KMS-11 (cell line): ENCODE results near the gene AKT1S1.
A peak's percentile ranks its signal among the peaks of the same experiment; 100 is the strongest.

Source experiments
- H2AFZ ChIP-seq: fragments of 200-600 bp; sonication (generic); 2 replicates; pipeline ENCODE4 v1.6.1; 2016; ENCODE audit warnings: antibody characterized with exemption, mixed run types, low read depth
- H3K27ac ChIP-seq: fragments of 200-600 bp; sonication (generic); 2 replicates; pipeline ENCODE4 v1.6.1; 2016; ENCODE audit warnings: mild to moderate bottlenecking, mixed run types
- H3K27me3 ChIP-seq: fragments of 200-600 bp; sonication (generic); 2 replicates; pipeline ENCODE4 v1.6.1; 2017; ENCODE audit warnings: mild to moderate bottlenecking, low read depth, mixed run types, moderate library complexity; ENCODE audit not compliant: insufficient read depth
- H3K36me3 ChIP-seq: fragments of 200-600 bp; sonication (generic); 2 replicates; pipeline ENCODE4 v1.6.1; 2017; ENCODE audit warnings: mild to moderate bottlenecking, mixed run types; ENCODE audit not compliant: insufficient read depth
- H3K4me1 ChIP-seq: fragments of 200-600 bp; sonication (generic); 2 replicates; pipeline ENCODE4 v1.6.1; 2016; ENCODE audit warnings: mild to moderate bottlenecking, low read depth, mixed run types; ENCODE audit not compliant: poor library complexity, severe bottlenecking
- H3K4me2 ChIP-seq: fragments of 200-600 bp; sonication (generic); 2 replicates; pipeline ENCODE4 v1.7.0; 2016; ENCODE audit warnings: mild to moderate bottlenecking, mixed run types
- H3K4me3 ChIP-seq: fragments of 200-600 bp; sonication (generic); IDR thresholded peaks from 2 replicates; pipeline ENCODE4 v1.6.1; 2017; ENCODE audit warnings: low read depth, low read length, mixed read lengths; ENCODE audit not compliant: insufficient read depth
- H3K79me2 ChIP-seq: fragments of 200-600 bp; sonication (generic); 2 replicates; pipeline ENCODE4 v1.6.1; 2016; ENCODE audit warnings: low read depth, mixed run types; ENCODE audit not compliant: insufficient read depth
- H3K9ac ChIP-seq: fragments of 200-600 bp; sonication (generic); 2 replicates; pipeline ENCODE4 v1.6.1; 2016; ENCODE audit warnings: mild to moderate bottlenecking, mixed run types
- H4K20me1 ChIP-seq: fragments of 200-600 bp; sonication (generic); 2 replicates; pipeline ENCODE4 v1.6.1; 2016; ENCODE audit warnings: mild to moderate bottlenecking, mixed run types; ENCODE audit not compliant: insufficient read depth
- TF ChIP-seq, protein P1 (sequence below): fragments of 200-600 bp; sonication (generic); conservative IDR thresholded peaks from 2 replicates; pipeline ENCODE4 v1.6.1; 2017; ENCODE audit warnings: low read depth, mild to moderate bottlenecking, antibody characterized with exemption, low read length, moderate library complexity, mixed read lengths

AKT1S1 gene

DNA sequence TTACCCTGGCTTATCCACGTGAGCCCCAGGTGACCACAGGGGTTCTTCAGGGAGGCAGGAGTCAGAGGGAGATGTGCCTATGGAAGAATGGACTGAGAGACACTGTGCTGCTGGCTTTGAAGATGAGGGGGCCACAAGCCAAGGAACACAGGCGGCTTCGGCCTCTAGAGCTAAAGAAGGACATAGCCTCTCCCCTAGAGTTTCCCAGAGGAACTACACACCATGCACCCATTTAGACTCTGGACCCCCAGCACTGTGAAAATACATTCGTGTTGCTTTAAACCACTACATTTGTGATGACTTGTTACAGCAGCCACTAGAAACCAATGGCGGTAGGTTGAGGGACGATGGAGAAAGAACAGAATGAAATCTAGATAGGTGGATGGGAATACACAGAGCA lies 38.1 kb upstream of the AKT1S1 start:
- H3K4me2 ChIP-seq: no peak overlapping the region
- TF ChIP-seq, protein P1, sequence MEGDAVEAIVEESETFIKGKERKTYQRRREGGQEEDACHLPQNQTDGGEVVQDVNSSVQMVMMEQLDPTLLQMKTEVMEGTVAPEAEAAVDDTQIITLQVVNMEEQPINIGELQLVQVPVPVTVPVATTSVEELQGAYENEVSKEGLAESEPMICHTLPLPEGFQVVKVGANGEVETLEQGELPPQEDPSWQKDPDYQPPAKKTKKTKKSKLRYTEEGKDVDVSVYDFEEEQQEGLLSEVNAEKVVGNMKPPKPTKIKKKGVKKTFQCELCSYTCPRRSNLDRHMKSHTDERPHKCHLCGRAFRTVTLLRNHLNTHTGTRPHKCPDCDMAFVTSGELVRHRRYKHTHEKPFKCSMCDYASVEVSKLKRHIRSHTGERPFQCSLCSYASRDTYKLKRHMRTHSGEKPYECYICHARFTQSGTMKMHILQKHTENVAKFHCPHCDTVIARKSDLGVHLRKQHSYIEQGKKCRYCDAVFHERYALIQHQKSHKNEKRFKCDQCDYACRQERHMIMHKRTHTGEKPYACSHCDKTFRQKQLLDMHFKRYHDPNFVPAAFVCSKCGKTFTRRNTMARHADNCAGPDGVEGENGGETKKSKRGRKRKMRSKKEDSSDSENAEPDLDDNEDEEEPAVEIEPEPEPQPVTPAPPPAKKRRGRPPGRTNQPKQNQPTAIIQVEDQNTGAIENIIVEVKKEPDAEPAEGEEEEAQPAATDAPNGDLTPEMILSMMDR: peak; percentile 41; the same call in 1 of the 2 replicates
- peaks cover 24% of the 10 kb centered on the region; the same call in 1 of the 2 replicates for H3K36me3 ChIP-seq
- H3K79me2 ChIP-seq: peaks cover 53% of the 10 kb centered on the region
- no peak overlapping the region for H3K27ac ChIP-seq
- H2AFZ ChIP-seq: no peak overlapping the region
- H4K20me1 ChIP-seq: peaks cover 12% of the 10 kb centered on the region; the same call in 1 of the 2 replicates
- H3K4me1 ChIP-seq: peaks cover 50% of the 10 kb centered on the region
- H3K27me3 ChIP-seq: no peaks in the 10 kb centered on the region
- H3K9ac ChIP-seq: no peak overlapping the region
- H3K4me3 ChIP-seq: no peak overlapping the region

DNA sequence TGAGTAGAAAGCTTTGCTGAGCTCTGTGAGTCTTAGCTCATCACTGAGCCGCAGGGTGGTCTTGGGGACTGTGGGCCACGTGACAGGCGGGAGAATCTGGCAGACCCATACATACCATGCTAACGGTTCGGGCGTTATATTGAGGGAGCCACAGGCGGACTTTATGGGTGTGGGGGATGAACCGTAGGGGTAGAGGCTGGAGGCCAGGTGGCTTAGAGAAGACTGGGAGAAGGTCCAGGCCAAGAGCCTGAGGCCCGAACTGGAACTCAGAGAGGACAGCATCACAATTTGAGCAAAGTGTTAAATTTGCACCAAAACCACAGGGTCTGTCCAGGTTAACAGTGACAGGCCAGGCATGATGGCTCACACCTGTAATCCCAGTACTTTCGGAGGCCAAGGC lies 36.6 kb upstream of the AKT1S1 start:
- Histone ChIP-seq H3K36me3 (peaks cover 24% of the 10 kb centered on the region; the same call in 1 of the 2 replicates), H4K20me1 (0 out of 2 replicates have a peak, but pooled peaks cover 3% of the 10 kb centered on the region), H3K27ac (no peak overlapping the region), H2AFZ (no peak overlapping the region), H3K4me1 (peaks cover 42% of the 10 kb centered on the region), H3K9ac (no peak overlapping the region), H3K4me2 (no peak overlapping the region; the same call in 1 of the 2 replicates), H3K27me3 (no peaks in the 10 kb centered on the region), H3K79me2 (peaks cover 39% of the 10 kb centered on the region), H3K4me3 (no peak overlapping the region)
- TF ChIP-seq, protein P1: no peak

DNA sequence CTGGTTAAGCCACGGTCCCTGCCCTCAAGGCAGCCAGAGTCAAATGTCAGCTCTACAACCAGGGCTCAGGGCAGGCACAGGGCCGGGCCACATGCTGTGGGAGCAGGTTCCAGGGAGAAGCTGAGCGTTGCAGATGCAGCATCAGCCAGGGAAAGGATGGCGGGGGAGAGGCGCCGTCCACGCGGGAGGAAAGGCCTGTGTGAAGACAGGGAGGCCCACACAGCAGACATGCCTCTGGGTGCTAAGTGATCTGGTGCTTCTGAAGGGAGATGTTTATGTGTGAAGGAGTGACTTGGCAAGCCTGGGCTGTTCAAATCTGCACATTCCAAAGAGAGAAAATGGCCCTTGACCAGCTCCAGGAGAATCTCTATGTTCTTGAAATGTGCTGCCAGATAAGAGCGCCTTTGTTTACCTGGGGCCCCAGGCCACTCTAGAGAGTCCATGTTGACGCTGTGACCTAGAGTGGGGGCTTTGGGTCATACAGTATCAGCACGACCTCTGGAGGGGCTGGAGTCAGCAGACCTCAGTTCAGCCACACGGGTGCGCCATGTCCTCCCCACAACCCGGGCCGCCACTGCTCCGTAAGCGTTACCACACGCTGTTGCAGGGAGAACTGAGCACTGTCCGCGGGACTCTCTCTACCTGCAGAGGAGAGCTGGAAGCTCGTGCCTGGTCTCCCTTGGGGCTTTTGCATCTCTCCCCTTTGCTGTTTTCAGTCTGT lies 36.0 kb upstream of the AKT1S1 start:
- peaks cover 34% of the 10 kb centered on the region for H3K79me2 ChIP-seq
- peaks cover 24% of the 10 kb centered on the region; the same call in 1 of the 2 replicates for H3K36me3 ChIP-seq
- peaks cover 42% of the 10 kb centered on the region for H3K4me1 ChIP-seq
- TF ChIP-seq, protein P1: no peak
- H3K9ac ChIP-seq: no peak overlapping the region
- no peak overlapping the region; the same call in 1 of the 2 replicates for H3K27ac ChIP-seq
- no peak overlapping the region for H3K4me3 ChIP-seq
- H3K27me3 ChIP-seq: no peaks in the 10 kb centered on the region
- H2AFZ ChIP-seq: no peak overlapping the region
- no peak overlapping the region; the same call in 1 of the 2 replicates for H3K4me2 ChIP-seq
- 0 out of 2 replicates have a peak, but pooled peaks cover 3% of the 10 kb centered on the region for H4K20me1 ChIP-seq

DNA sequence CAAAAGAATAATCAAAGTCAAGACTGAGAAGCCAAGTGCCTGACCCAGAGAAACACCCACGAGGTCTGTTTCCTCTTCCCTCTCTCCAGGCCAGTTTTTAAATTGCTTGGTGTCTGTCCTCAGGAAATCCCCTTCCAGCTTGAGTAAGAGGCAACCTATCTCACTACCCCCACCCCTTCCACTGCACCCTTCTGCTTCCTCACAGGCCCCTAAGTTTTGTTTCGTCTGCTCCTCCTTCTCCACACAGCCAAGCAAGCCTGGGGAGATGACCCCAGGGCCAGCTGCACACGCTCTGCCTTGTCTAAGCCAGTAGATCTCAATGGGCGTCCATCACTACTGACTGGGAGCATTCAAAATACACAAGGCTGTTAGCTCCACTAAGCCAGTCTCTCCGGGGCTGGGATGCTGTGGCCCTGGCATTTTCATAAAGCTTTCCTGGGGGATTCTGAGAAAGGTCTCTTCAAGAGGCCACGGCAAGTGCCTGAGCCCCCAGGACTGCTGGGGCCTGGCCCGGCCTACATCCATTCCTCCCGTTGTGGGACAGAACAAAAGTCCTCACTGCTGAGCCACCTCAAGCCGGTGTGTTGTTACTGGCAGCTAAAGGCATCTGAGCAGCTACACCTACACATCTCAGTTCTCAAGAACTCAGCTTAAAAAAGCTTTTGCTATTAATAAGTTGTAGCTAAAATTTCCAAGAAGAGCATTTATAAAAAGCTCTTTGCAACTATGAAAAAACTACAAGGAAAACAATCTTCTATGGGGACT lies 34.4 kb upstream of the AKT1S1 start:
- Histone ChIP-seq H3K4me2 (peak overlapping the region; percentile 55), H4K20me1 (no peaks in the 10 kb centered on the region), H3K36me3 (peaks cover 24% of the 10 kb centered on the region; the same call in 1 of the 2 replicates), H3K4me1 (peaks cover 38% of the 10 kb centered on the region), H3K9ac (no peak overlapping the region), H3K27ac (peak overlapping the region; percentile 46), H2AFZ (no peak overlapping the region), H3K27me3 (no peaks in the 10 kb centered on the region), H3K79me2 (peaks cover 19% of the 10 kb centered on the region), H3K4me3 (no peak overlapping the region)
- TF ChIP-seq, protein P1: no peak
